K562 (cell line): Measurements from ENCODE around the gene GLOD4. TPM values are rescaled to one million over a fixed set of nuclear protein-coding genes. Genes with fewer than 3 reads are reported as not detected.

Experiments
- CREB3 ChIP-seq: fragments of 450-650 bp; conservative IDR thresholded peaks from 2 replicates; pipeline ENCODE4 v1.6.1; 2016; ENCODE audit warnings: missing genetic modification characterization, low read depth, mild to moderate bottlenecking, missing compliant biosample characterization, moderate library complexity
- FOXJ2 ChIP-seq: fragments of 200-800 bp; sonication (Bioruptor generic); IDR thresholded peaks from 2 replicates; pipeline ENCODE4 v1.6.1; 2016; ENCODE audit warnings: missing genetic modification characterization, missing compliant biosample characterization
- GABPA ChIP-seq: fragments of 200-800 bp; sonication (Bioruptor generic); conservative IDR thresholded peaks from 2 replicates; pipeline ENCODE4 v1.6.1; 2016; ENCODE audit warnings: low read depth, missing genetic modification characterization, missing compliant biosample characterization
- LEF1 ChIP-seq: fragments of 450-650 bp; IDR thresholded peaks from 2 replicates; pipeline ENCODE4 v1.6.1; 2016; ENCODE audit warnings: mild to moderate bottlenecking
- POLR2A ChIP-seq: fragments of 450-650 bp; conservative IDR thresholded peaks from 2 replicates; pipeline ENCODE4 v1.6.1; 2016
- REST ChIP-seq, 2 experiments: fragments of 450-650 bp; formaldehyde crosslinking in 1 of 2; IDR thresholded peaks; 2 replicates each; pipeline versions ENCODE4 v1.4.0 to v1.6.1; 2014 to 2020; ENCODE audit warnings: mild to moderate bottlenecking in 2 of 2, borderline replicate concordance in 1 of 2, low read depth in 1 of 2
- RHOXF2B ChIP-seq: fragments of 250-450 bp; sonication (Bioruptor Pico); conservative IDR thresholded peaks from 2 replicates; pipeline ENCODE4 v1.5.1; 2021
- U2AF1 ChIP-seq: fragments of 200-400 bp; formaldehyde crosslinking; optimal IDR thresholded peaks from 2 replicates; pipeline ENCODE3; 2017; ENCODE audit warnings: mild to moderate bottlenecking, low read depth, low read length, moderate library complexity
- XRCC4 ChIP-seq: IDR thresholded peaks from one replicate; pipeline ENCODE4 v1.6.1; 2011; ENCODE audit not compliant: insufficient read depth, insufficient read length; ENCODE audit errors: extremely low read depth
- XRCC5 ChIP-seq: fragments of 200-400 bp; formaldehyde crosslinking; IDR thresholded peaks from 2 replicates; pipeline ENCODE4 v1.6.1; 2017; ENCODE audit warnings: low read depth, mild to moderate bottlenecking, low read length
- ZBTB7A ChIP-seq: IDR thresholded peaks from 2 replicates; pipeline ENCODE4 v1.6.1; 2011; ENCODE audit warnings: low read depth, mild to moderate bottlenecking, low read length, moderate library complexity, borderline replicate concordance; ENCODE audit not compliant: control insufficient read depth
- ZNF184 ChIP-seq: sonication (generic); formaldehyde crosslinking; IDR thresholded peaks from 2 replicates; pipeline ENCODE4 v1.5.0; 2020; ENCODE audit warnings: missing genetic modification reagents
- ZNF23 ChIP-seq: fragments of 250-450 bp; sonication (Bioruptor Pico); IDR thresholded peaks from 2 replicates; pipeline ENCODE4 v1.4.0; 2020; ENCODE audit warnings: mild to moderate bottlenecking
- ZNF395 ChIP-seq: fragments of 200-800 bp; sonication (Bioruptor generic); IDR thresholded peaks from 2 replicates; pipeline ENCODE4 v1.6.1; 2017; ENCODE audit warnings: missing genetic modification characterization, missing compliant biosample characterization
- polyA plus RNA-seq, 8 experiments: library from polyadenylated mRNA; depleted of rRNA in 4 of 8; stranded (reverse) in 5 of 8; unstranded in 3 of 8; fragments of >200 nt; fragmentation: Nextera tagmentation in 2 of 8; fragmentation: Illumina TruSeq in 1 of 8; extraction: Ambion mirVana in 2 of 8; extraction: Trizol in 1 of 8; gene quantifications; 2 replicates each; pipeline versions ENCODE4 v1.2.1 to v1.2.3, GENCODE V29; 2011 to 2014; ENCODE audit warnings: inconsistent platforms in 1 of 8, missing spikeins in 1 of 8
- total RNA-seq, 7 experiments: library from RNA; depleted of rRNA in 6 of 7; stranded (reverse); fragments of >200 nt in 6 of 7; fragmentation: Illumina TruSeq in 2 of 7; extraction: Trizol in 2 of 7; gene quantifications; 2 replicates each; pipeline versions ENCODE4 v1.2.1 to v1.2.3, GENCODE V29; 2011 to 2021; ENCODE audit warnings: low replicate concordance in 1 of 7
- TF ChIP-seq, protein P1 (sequence below): sonication (generic); formaldehyde crosslinking; IDR thresholded peaks from 2 replicates; pipeline ENCODE4 v1.8.1; 2023; ENCODE audit warnings: mild to moderate bottlenecking, missing genetic modification reagents, moderate library complexity

Gene GLOD4
- total and polyA plus RNA-seq, 9 of the 15 experiments (the other 6 are each of a cell fraction or from before 2014, with no cell fraction given) = 52.0 to 109 (median 64.9) TPM

- TF ChIP-seq REST (IDR thresholded peaks at IDR 0.05; ENCODE audit: borderline replicate concordance) = no peak
- no peak for TF ChIP-seq REST (CRISPR knock-in tag; IDR thresholded peaks at IDR 0.05; ENCODE audit: low read depth)
- no peak for TF ChIP-seq RHOXF2B (CRISPR knock-in tag)
- TF ChIP-seq ZBTB7A = peak; percentile 89
- no peak for TF ChIP-seq U2AF1
- no peak for TF ChIP-seq XRCC5
- TF ChIP-seq ZNF395 (CRISPR knock-in tag) = 0 out of 2 replicates have a peak, but pooled peaks have one; percentile 72
- TF ChIP-seq LEF1 = no peak
- TF ChIP-seq CREB3 (tag) = no peak
- TF ChIP-seq POLR2A = peak; percentile 83
- no peak for TF ChIP-seq ZNF184 (CRISPR knock-in tag)
- no peak for TF ChIP-seq XRCC4
- no peak for TF ChIP-seq FOXJ2 (tag)
- no peak for TF ChIP-seq GABPA
- TF ChIP-seq ZNF23 (CRISPR knock-in tag) = no peak
- TF ChIP-seq, protein P1, sequence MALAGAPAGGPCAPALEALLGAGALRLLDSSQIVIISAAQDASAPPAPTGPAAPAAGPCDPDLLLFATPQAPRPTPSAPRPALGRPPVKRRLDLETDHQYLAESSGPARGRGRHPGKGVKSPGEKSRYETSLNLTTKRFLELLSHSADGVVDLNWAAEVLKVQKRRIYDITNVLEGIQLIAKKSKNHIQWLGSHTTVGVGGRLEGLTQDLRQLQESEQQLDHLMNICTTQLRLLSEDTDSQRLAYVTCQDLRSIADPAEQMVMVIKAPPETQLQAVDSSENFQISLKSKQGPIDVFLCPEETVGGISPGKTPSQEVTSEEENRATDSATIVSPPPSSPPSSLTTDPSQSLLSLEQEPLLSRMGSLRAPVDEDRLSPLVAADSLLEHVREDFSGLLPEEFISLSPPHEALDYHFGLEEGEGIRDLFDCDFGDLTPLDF = no peak
These were observed at the start of gene GLOD4, which contains the start of gene MRM3 (continued) for GRCh38 chr17:781805-782731.
